ENCODE results near the gene ACSL4.

GRCh38 chrX:109774136-109774535 lies 41.1 kb upstream of the ACSL4 start:
- no peak for TF ChIP-seq CTCF (conservative IDR thresholded peaks at IDR 0.05; ENCODE audit: low read length)
- TF ChIP-seq EZH2phosphoT487 (IDR thresholded peaks at IDR 0.05; ENCODE audit: borderline replicate concordance), result no peak

All from Loucy (cell line).